AG04450 (cell line): Measurements from ENCODE around the gene SLC4A5. TPM values are rescaled to one million over a fixed set of nuclear protein-coding genes. Genes with fewer than 3 reads are reported as not detected.

ENCODE experiments used
- CTCF ChIA-PET: fragments of 300-600, 350-600 bp; formaldehyde crosslinking; extraction: SDS; loops from one replicate; lab custom pipeline; 2022; ENCODE audit warnings: antibody characterized with exemption, inconsistent platforms; lab: Charles Lee
- POLR2A ChIA-PET: fragments of 350-600 bp; formaldehyde crosslinking; extraction: SDS; loops from one replicate; lab custom pipeline; 2021; ENCODE audit warnings: antibody characterized with exemption, inconsistent platforms; lab: Yijun Ruan, JAX
- DNase-seq: peaks from one replicate; pipeline ENCODE4 v3.0.0-alpha.2; 2011; ENCODE audit warnings: low read depth, low spot score
- H3K27ac ChIP-seq: one replicate; pipeline ENCODE4 v1.5.1; 2012; ENCODE audit warnings: low read depth, low read length, control low read depth
- H3K27me3 ChIP-seq: one replicate; pipeline ENCODE4 v1.6.0; 2012; ENCODE audit warnings: low read length; ENCODE audit not compliant: control insufficient read depth, insufficient read depth
- H3K4me3 ChIP-seq: 2 replicates; pipeline ENCODE4 v1.5.1; 2011; ENCODE audit warnings: mild to moderate bottlenecking, low read depth, low read length, control low read depth
- H3K9me3 ChIP-seq: 2 replicates; pipeline ENCODE4 v1.5.1; 2012; ENCODE audit warnings: low read length; ENCODE audit not compliant: control insufficient read depth, insufficient read depth
- CTCF ChIP-seq: IDR thresholded peaks from 2 replicates; pipeline ENCODE4 v1.5.1; 2011; ENCODE audit warnings: low read depth, low read length, control low read depth, inconsistent platforms
- polyA plus RNA-seq: library from polyadenylated mRNA; depleted of rRNA; stranded (reverse); fragments of >200 nt; gene quantifications from 2 replicates; pipeline ENCODE4 v1.2.3, GENCODE V29; 2011

SLC4A5 gene
- polyA plus RNA-seq, 1 experiment = 0.15 TPM

- CTCF ChIA-PET = interaction anchor here (1.0 to 1.5 kb wide), 6 partner anchors 8 to 117 kb away, joined by 3 to 8 read pairs (median 4); no protein-coding TSS in a partner anchor
- no peak for TF ChIP-seq CTCF
- Histone ChIP-seq H3K27ac (no peak overlapping the region), H3K9me3 (no peaks in the 10 kb centered on the region), H3K27me3 (peaks cover 22% of the 10 kb centered on the region), H3K4me3 (no peak overlapping the region)
- DNase-seq = no peak
- POLR2A ChIA-PET = no interaction called here
Observed at GRCh38 chr2:74332550-74333174, 10.6 kb downstream of the SLC4A5 start.

GRCh38 chr2:74328573-74328972 is 14.6 kb downstream of the SLC4A5 start:
- Histone ChIP-seq H3K4me3 (no peak overlapping the region), H3K27ac (no peak overlapping the region), H3K9me3 (no peaks in the 10 kb centered on the region), H3K27me3 (peaks cover 17% of the 10 kb centered on the region)
- CTCF ChIA-PET = interaction anchor here (0.9 to 2.5 kb wide), 2 partner anchors 13 to 79 kb away, joined by 3 to 7 read pairs; no protein-coding TSS in a partner anchor
- DNase-seq = no peak
- POLR2A ChIA-PET = no interaction called here
- no peak for TF ChIP-seq CTCF

- CTCF ChIA-PET = interaction anchor here (0.9 to 5.2 kb wide), 3 partner anchors 8 to 78 kb away, joined by 3 to 48 read pairs (median 7); no protein-coding TSS in a partner anchor
- Histone ChIP-seq H3K27me3 (peaks cover 16% of the 10 kb centered on the region), H3K27ac (no peak overlapping the region), H3K9me3 (no peaks in the 10 kb centered on the region), H3K4me3 (no peak overlapping the region)
- POLR2A ChIA-PET = no interaction called here
- TF ChIP-seq CTCF = no peak
- DNase-seq = no peak
Observed at GRCh38 chr2:74328074-74328473, 15.1 kb downstream of the SLC4A5 start.

GRCh38 chr2:74327627-74328026 is 15.6 kb downstream of the SLC4A5 start:
- peaks cover 12% of the 10 kb centered on the region for H3K27me3 ChIP-seq
- no peak for DNase-seq
- no peak overlapping the region for H3K4me3 ChIP-seq
- no peaks in the 10 kb centered on the region for H3K9me3 ChIP-seq
- POLR2A ChIA-PET = no interaction called here
- CTCF ChIA-PET = interaction anchor here (2.5 to 5.2 kb wide), 2 partner anchors 8 to 78 kb away, joined by 7 to 48 read pairs; no protein-coding TSS in a partner anchor
- no peak for TF ChIP-seq CTCF
- H3K27ac ChIP-seq = no peak overlapping the region

GRCh38 chr2:74327199-74327598 is 16.0 kb downstream of the SLC4A5 start:
- no peak for TF ChIP-seq CTCF
- no peaks in the 10 kb centered on the region for H3K9me3 ChIP-seq
- DNase-seq = no peak
- H3K27ac ChIP-seq = no peak overlapping the region
- ChIA-PET CTCF (interaction anchor here (2.5 to 5.2 kb wide), 2 partner anchors 8 to 78 kb away, joined by 7 to 48 read pairs; no protein-coding TSS in a partner anchor), POLR2A (interaction anchor here (0.6 kb wide), 1 partner anchor 342 kb away, joined by 4 read pairs; no protein-coding TSS in a partner anchor)
- H3K27me3 ChIP-seq = peaks cover 12% of the 10 kb centered on the region
- no peak overlapping the region for H3K4me3 ChIP-seq
